Immature natural killer cell (primary cell): ENCODE measurements around the gene UBN1. TPM values are rescaled to one million over a fixed set of nuclear protein-coding genes. Genes with fewer than 3 reads are reported as not detected.

Source experiments
- DNase-seq, 3 donors: peaks; one replicate each; pipeline ENCODE4 v3.0.0; 2022; ENCODE audit warnings: mixed read lengths in 1 of 3
- H3K27ac Mint-ChIP-seq, 6 donors: one replicate each; pipeline ENCODE4 v1.8.0; 2020; ENCODE audit warnings: mixed read lengths in 6 of 6, mild to moderate bottlenecking in 5 of 6, inconsistent platforms in 4 of 6, moderate library complexity in 3 of 6
- H3K27me3 Mint-ChIP-seq, 3 donors: one replicate each; pipeline ENCODE4 v1.8.0; 2020 to 2021; ENCODE audit warnings: low read depth in 3 of 3, mild to moderate bottlenecking in 3 of 3, mixed read lengths in 3 of 3, moderate library complexity in 3 of 3, inconsistent platforms in 1 of 3
- H3K36me3 Mint-ChIP-seq, 3 donors: one replicate each; pipeline ENCODE4 v1.8.0; 2020; ENCODE audit warnings: mixed read lengths in 3 of 3, inconsistent platforms in 2 of 3, mild to moderate bottlenecking in 2 of 3
- H3K4me1 Mint-ChIP-seq, 2 donors: one replicate each; pipeline ENCODE4 v1.8.0; 2020; ENCODE audit warnings: inconsistent platforms in 2 of 2, mild to moderate bottlenecking in 2 of 2, mixed read lengths in 2 of 2, moderate library complexity in 1 of 2
- H3K4me3 Mint-ChIP-seq, 5 donors: one replicate each; pipeline ENCODE4 v1.8.0; 2020; ENCODE audit warnings: mild to moderate bottlenecking in 5 of 5, mixed read lengths in 5 of 5, inconsistent platforms in 3 of 5, moderate library complexity in 3 of 5
- H3K9me3 Mint-ChIP-seq, 6 donors: one replicate each; pipeline ENCODE4 v1.8.0; 2020; ENCODE audit warnings: mild to moderate bottlenecking in 6 of 6, mixed read lengths in 6 of 6, inconsistent platforms in 4 of 6, moderate library complexity in 3 of 6
- polyA plus RNA-seq, 3 donors: library from polyadenylated mRNA; unstranded; fragments of 300-500 nt; fragmentation: Illumina TruSeq; gene quantifications; one replicate each; pipeline ENCODE4 v1.2.3, GENCODE V29; 2021

The UBN1 gene
- polyA plus RNA-seq, 3 donors from 2014 or later: 2.8 to 30.7 (median 13.9) TPM

DNA sequence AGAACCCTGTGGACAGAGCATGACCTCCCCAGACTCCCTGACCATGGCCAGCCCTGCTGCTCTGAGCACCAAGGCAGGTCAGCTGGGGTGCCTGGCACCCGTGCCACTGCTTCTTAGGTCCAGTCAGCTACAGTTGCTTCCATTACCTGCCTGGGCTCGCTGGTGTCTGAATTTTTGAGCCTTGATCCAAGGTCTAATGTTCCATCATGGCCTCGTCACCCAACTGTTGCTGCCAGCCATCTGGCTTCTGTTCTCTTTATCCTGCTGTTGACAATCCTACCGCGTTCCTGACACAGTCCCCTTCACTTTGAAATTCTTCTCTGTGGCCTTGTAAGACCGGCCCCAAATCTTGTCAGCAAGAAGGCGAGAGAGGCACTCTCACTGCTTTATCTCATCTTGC lies 16.9 kb upstream of the UBN1 start:
- H3K36me3 Mint-ChIP-seq: peaks cover 13 to 40% (median 24%) of the 10 kb centered on the region in 3 donors
- no peaks in the 10 kb centered on the region for H3K9me3 Mint-ChIP-seq
- no peak for DNase-seq
- peaks cover 9 to 12% of the 10 kb centered on the region in 2 donors for H3K4me1 Mint-ChIP-seq
- H3K27ac Mint-ChIP-seq: peak overlapping the region in 2 of 6 donors; percentile 50 to 59
- H3K4me3 Mint-ChIP-seq: no peak overlapping the region
- H3K27me3 Mint-ChIP-seq: no peaks in the 10 kb centered on the region

DNA sequence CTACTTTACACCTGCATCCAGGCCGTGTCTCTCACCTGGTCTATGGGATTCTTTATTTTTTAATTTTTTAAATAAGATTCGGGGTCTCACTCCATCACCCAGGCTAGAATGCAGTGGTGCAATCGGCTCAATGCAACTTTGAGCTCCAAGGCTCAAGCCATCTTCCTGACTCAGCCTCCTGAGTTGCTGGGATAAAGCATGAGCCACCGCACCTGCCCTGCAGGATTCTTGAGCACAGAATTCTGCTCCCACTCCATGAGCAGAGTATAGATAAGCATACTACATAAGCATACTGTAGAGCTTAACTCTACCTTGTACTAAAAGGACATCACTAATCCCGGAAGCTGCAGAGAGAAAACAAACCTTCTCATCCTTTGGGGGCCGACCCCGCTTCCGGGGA lies 15.7 kb upstream of the UBN1 start:
- Mint-ChIP-seq H3K27ac (no peak overlapping the region), H3K4me1 (peaks cover 9 to 18% of the 10 kb centered on the region in 2 donors), H3K4me3 (no peak overlapping the region), H3K27me3 (no peaks in the 10 kb centered on the region), H3K9me3 (no peaks in the 10 kb centered on the region), H3K36me3 (peaks cover 13 to 42% (median 24%) of the 10 kb centered on the region in 3 donors)
- DNase-seq: no peak

DNA sequence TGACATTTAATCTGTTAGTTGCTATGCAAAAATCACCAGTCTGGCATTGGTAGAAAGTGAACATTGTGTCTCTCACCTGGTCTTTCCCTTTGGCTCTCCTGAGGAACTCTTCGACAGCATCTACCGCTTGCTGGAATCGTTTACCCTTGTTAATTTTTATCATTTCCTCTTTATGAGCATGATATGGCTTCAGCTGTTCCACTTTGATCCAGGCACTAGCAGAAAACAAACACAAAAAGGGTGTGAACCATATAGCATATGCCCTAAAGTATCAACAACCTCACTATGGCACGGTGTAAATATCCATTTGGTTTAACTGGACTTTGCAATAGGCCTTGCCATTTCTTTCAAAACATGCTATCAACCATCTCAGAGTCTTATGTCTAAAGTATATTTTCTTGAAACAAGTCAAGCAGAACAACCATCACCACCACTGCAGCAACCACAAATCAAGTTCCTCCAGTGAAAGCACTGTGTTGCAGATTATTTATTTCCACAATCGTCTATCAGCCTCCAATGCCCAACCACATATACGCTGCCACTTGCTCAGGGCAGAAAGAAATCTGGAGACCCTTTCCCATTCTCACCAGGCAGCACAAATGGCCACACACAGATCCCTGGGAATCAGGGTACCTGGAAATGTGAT lies 14.5 kb upstream of the UBN1 start:
- DNase-seq: no peak
- Mint-ChIP-seq H3K4me1 (peaks cover 9 to 26% of the 10 kb centered on the region in 2 donors), H3K4me3 (no peak overlapping the region), H3K27me3 (peaks cover 0 to 2% (median 2%) of the 10 kb centered on the region in 3 donors), H3K36me3 (peaks cover 13 to 40% (median 19%) of the 10 kb centered on the region in 3 donors), H3K27ac (peak overlapping the region in 2 of 6 donors; percentile 6 to 34), H3K9me3 (no peaks in the 10 kb centered on the region)

DNA sequence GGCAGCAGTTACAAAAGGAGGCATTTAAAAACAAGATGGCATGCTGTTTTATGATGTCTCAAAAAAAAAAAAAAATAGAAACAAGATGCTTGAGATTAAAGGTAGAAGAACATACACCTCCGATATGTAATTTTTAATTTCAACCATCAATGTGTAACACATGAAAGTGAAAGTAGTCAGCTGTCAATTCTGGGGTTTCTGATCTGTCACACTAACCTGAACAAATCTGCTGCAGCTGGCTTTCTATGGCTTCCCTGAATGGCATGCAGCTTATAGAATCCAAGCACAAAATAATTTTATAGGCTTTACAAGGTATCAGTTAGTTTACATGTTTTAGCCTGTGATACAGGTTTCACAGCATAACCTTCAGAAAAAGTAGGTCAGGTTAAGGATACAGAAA lies 13.7 kb upstream of the UBN1 start:
- H3K4me3 Mint-ChIP-seq: no peak overlapping the region
- no peak for DNase-seq
- H3K4me1 Mint-ChIP-seq: peaks cover 9 to 30% of the 10 kb centered on the region in 2 donors
- no peaks in the 10 kb centered on the region for H3K9me3 Mint-ChIP-seq
- H3K27me3 Mint-ChIP-seq: peaks cover 0 to 2% (median 2%) of the 10 kb centered on the region in 3 donors
- peaks cover 13 to 40% (median 19%) of the 10 kb centered on the region in 3 donors for H3K36me3 Mint-ChIP-seq
- peak overlapping the region in 1 of 6 donors; percentile 35 for H3K27ac Mint-ChIP-seq

DNA sequence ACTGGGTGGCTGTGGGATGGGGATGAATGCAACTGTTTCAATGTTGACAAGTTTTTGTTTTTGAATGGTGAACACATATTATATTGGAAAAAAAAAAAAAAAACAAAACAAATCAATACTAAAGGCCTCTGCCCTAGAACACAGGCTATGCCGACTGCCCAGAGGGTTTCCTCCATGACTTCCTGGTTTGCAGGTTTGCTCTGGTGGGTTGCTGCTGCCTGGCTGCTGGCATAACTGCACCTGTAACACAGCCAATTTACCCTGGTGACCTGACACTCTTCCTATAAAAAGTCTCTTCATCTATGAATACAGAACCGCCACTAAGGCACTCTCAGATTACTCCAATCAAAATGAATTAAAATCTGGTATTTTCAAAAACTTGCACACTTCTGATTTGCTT lies 10.6 kb upstream of the UBN1 start:
- peaks cover 6 to 41% (median 13%) of the 10 kb centered on the region in 3 donors for H3K36me3 Mint-ChIP-seq
- H3K27me3 Mint-ChIP-seq: peaks cover 0 to 2% (median 2%) of the 10 kb centered on the region in 3 donors
- peak overlapping the region in 2 of 6 donors; percentile 9 to 66 for H3K27ac Mint-ChIP-seq
- H3K9me3 Mint-ChIP-seq: no peaks in the 10 kb centered on the region
- DNase-seq: no peak
- no peak overlapping the region for H3K4me3 Mint-ChIP-seq
- peaks cover 7 to 41% of the 10 kb centered on the region in 2 donors for H3K4me1 Mint-ChIP-seq

DNA sequence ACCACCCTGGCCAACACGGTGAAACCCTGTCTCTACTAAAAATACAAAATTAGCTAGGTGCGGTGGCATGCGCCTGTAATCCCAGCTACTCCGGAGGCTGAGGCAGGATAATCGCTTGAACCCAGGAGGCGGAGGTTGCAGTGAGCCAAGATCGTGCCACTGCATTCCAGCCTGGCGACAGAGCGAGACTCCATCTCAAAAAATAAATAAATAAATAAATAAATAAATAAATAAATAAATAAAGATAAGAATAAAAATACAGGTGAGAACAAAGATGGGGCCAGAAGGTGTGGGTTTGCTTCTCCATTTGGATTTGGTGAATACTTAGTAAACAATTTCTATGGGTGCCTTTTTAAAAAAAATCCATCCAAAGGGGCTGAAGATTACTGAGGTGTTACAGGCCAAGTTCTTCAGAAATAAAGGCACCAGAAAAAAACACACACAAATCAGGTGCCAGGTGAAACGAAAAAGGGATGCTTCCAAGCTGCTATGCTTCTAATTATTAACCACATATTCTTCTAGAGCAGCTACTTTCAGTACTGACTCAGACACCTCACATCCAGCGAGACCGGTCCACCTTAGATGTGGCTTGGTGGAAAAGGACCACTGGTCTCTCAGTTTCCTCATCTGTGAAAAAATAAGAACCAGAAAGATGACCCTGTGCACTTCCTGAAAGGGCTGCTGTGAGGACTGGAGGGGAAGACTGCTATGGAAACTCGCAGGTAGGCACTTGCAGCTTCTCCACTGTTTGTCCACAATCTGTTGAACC lies 9.4 kb upstream of the UBN1 start:
- H3K27me3 Mint-ChIP-seq: peaks cover 0 to 2% (median 2%) of the 10 kb centered on the region in 3 donors
- no peak overlapping the region for H3K4me3 Mint-ChIP-seq
- no peaks in the 10 kb centered on the region for H3K9me3 Mint-ChIP-seq
- H3K27ac Mint-ChIP-seq: peak overlapping the region in 1 of 6 donors; percentile 37
- peaks cover 4 to 39% of the 10 kb centered on the region in 2 donors for H3K4me1 Mint-ChIP-seq
- peaks cover 0 to 33% (median 8%) of the 10 kb centered on the region in 3 donors for H3K36me3 Mint-ChIP-seq
- DNase-seq: no peak

DNA sequence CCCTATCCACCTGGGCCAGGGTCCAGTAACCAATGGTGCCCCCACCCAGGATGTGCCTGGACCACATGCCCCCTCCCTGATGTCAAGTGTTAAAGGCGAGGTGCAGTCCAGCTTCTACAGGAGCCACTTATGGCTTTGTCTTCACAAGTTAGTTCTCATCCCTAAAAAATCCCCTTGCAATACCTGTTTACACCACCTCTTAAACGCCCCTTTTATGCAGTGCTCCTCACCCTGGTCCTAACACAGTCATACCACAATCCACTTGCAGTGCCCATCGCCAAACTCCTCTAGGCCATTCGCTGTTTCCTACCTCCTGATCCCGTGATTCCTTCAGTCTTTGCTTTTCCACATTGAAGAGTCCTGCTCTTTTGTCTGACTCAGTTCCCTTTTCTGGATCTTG lies 7.3 kb upstream of the UBN1 start:
- DNase-seq: no peak
- H3K4me3 Mint-ChIP-seq: no peak overlapping the region
- H3K36me3 Mint-ChIP-seq: peaks cover 0 to 44% (median 8%) of the 10 kb centered on the region in 3 donors
- H3K27me3 Mint-ChIP-seq: peaks cover 0 to 2% (median 2%) of the 10 kb centered on the region in 3 donors
- H3K9me3 Mint-ChIP-seq: no peaks in the 10 kb centered on the region
- H3K27ac Mint-ChIP-seq: peak overlapping the region in 1 of 6 donors; percentile 8
- H3K4me1 Mint-ChIP-seq: peaks cover 0 to 38% of the 10 kb centered on the region in 2 donors

DNA sequence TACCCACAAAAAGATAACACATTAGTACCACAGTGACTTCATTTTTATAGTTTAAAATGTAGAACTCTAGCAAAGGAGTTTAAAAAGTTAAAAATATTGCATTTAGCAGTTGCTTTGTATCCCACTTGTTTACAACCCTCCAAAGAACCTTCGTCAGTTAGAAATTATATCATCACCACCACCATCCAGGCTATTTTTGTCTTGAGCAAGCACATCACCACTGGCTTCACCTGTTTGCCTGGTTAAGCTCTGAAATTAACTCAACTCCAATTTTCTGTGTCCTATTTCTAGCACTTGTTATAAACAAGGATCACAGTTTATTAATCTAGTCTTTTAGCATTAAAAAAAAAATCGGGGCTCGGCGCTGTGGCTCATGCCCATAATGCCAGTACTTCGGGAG lies 6.3 kb upstream of the UBN1 start:
- peaks cover 1 to 2% (median 2%) of the 10 kb centered on the region in 3 donors for H3K27me3 Mint-ChIP-seq
- DNase-seq: no peak
- peaks cover 9 to 48% of the 10 kb centered on the region in 2 donors for H3K4me1 Mint-ChIP-seq
- no peak overlapping the region for H3K27ac Mint-ChIP-seq
- peaks cover 0 to 45% (median 8%) of the 10 kb centered on the region in 3 donors for H3K36me3 Mint-ChIP-seq
- H3K9me3 Mint-ChIP-seq: no peaks in the 10 kb centered on the region
- H3K4me3 Mint-ChIP-seq: no peak overlapping the region

DNA sequence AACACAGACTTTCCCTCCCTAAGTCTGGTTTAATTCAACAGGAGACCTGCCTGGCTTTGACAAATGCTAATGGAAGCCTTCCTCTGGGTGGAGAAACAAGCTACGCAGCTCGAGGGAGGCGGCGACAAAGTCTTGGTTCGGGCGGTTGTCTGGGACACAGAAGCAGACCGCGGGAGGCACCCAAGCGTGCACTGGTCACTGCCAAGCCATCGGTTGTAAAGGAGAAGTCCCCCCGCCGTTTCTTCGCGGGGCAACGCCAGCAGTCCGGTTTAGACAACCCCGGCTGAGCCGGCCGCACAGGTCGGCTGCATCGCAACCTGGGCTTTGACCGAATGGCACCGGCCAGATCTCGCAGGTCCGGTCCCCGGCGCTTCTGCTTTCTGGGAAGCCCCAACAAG lies 779 bp upstream of the UBN1 start:
- peaks cover 50 to 61% of the 10 kb centered on the region in 2 donors for H3K4me1 Mint-ChIP-seq

DNA sequence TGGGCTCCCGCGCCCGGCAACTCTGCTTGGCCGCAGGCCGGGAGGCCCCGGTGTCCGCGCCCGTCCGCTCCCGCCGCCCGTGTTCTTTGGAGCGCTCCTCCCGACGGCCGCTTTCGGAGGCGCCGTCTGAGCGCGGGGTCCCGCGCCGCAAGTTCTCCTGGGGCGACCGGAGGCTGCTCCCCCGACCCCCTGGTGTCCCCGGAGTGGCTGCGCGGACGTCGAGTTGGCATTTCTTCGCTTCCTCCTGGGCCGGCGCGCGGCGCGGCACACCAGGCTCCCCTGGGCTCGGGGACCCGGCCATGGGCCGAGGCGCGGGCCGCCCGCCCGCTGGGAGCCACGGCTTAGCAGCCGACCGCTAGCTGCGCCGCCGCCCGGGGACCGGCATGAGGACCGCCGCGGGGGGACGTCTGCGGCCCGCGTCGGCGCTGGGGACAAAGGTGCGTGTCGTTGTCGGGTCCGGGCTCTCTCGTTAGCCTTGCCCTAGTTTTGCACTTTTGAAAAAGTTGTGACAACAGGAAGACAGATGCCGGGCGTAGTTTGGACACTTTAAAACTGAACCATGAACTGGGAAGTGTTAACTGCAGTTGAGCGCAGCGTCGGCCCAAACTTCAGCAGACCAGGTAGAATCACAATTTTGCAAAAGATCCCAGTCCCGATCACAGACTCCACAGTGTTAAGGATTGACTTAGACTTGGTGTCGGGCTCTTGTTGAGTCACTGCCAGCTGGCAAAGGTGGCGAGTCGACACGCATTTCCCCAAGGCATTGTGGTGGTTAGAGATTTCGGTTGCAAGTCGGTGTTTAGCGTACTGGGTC lies 700 bp downstream of the UBN1 start:
- H3K27me3 Mint-ChIP-seq: peaks cover 2 to 19% (median 6%) of the 10 kb centered on the region in 3 donors
- DNase-seq: peak in 2 of 3 donors; percentile 51 to 53
- H3K9me3 Mint-ChIP-seq: no peaks in the 10 kb centered on the region
- peak overlapping the region; percentile 90 to 96 (median 92) for H3K4me3 Mint-ChIP-seq
- H3K27ac Mint-ChIP-seq: peak overlapping the region; percentile 82 to 96 (median 94)
- peaks cover 0 to 13% (median 0%) of the 10 kb centered on the region in 3 donors for H3K36me3 Mint-ChIP-seq
- peaks cover 58 to 74% of the 10 kb centered on the region in 2 donors for H3K4me1 Mint-ChIP-seq

More for the DNA sequence above, 779 bp upstream of the UBN1 start:
- Mint-ChIP-seq H3K27me3 (peaks cover 2 to 17% (median 6%) of the 10 kb centered on the region in 3 donors), H3K27ac (peak overlapping the region; percentile 77 to 92 (median 90)), H3K4me3 (peak overlapping the region; percentile 83 to 88 (median 85)), H3K36me3 (peaks cover 0 to 13% (median 0%) of the 10 kb centered on the region in 3 donors), H3K9me3 (no peaks in the 10 kb centered on the region)
- DNase-seq: peak; percentile 29 to 43 (median 40)

DNA sequence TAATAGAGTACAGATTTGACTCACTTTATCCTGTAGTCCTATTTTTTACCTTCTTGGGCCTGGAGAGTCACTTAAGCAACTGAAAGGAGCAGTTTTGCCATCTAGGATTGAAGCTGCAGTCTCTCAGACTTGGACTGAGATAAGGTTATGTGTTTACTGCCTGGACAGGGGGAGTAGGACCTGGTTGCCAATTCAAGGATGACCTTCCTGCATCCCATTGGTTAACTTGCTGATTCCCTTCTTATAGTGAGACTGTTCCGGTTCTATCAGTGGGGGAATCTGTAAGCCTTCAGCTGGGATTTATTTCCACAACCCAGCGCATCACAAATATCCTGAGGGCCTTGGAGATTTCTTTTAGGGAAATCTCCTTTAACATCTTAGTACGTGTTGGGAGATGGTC lies 2.9 kb downstream of the UBN1 start:
- H3K27ac Mint-ChIP-seq: peak overlapping the region in 2 of 6 donors; percentile 25 to 69
- peaks cover 2 to 19% (median 6%) of the 10 kb centered on the region in 3 donors for H3K27me3 Mint-ChIP-seq
- H3K4me1 Mint-ChIP-seq: peaks cover 57 to 68% of the 10 kb centered on the region in 2 donors
- DNase-seq: no peak
- H3K36me3 Mint-ChIP-seq: peaks cover 0 to 7% (median 0%) of the 10 kb centered on the region in 3 donors
- H3K4me3 Mint-ChIP-seq: peak overlapping the region in 4 of 5 donors; percentile 13 to 96 (median 38)
- H3K9me3 Mint-ChIP-seq: no peaks in the 10 kb centered on the region

DNA sequence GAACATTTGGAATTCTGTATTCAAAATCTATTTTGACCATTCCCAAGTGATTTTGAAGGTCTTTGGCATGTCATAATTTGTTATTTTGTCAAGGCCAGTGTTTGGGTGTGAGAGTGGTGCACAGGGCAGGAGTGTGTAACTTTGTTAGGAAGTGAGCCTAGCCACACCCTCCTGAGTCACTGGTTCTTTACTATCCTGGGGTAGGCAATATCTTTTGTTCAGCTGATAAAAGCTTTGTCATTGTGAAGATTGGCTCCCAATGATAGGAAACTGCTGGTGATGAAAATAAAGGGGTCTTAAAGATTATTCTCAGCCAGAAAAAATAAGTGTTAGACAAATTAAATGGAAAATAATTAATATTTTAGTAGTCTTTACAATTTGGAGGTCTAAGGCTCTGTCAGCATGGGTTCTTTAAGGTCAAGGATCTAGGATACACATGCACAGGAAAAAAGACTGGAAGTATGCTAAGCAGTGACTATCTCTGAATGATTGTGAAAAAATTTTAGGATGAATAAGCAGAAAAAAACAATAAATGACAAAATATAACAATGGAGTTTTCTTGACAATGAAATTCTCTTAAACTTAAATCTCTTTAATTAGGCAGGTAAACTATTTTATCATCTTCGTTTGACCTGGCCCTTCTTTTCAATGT lies 5.1 kb downstream of the UBN1 start:
- peaks cover 43 to 54% of the 10 kb centered on the region in 2 donors for H3K4me1 Mint-ChIP-seq

DNA sequence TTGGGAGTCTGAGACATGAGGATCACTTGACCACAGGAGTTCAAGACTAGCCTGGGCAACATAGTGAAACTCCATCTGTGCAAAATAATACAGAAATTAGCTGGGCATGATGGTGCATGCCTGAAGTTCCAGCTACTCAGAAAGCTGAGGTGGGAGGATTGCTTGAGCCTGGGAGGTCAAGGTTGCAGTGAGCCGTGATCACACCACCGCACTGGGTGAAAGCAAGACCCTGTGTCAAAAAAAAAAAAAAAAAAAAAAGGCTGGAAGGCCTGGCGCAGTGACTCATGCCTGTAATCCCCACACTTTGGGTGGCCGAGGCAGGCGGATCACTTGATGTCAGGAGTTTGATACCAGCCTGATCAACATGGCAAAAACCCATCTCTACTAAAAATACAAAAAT lies 8.1 kb downstream of the UBN1 start:
- Mint-ChIP-seq H3K4me1 (peaks cover 19 to 29% of the 10 kb centered on the region in 2 donors), H3K9me3 (no peaks in the 10 kb centered on the region), H3K27me3 (peaks cover 2 to 7% (median 2%) of the 10 kb centered on the region in 3 donors), H3K36me3 (peaks cover 4 to 44% (median 22%) of the 10 kb centered on the region in 3 donors), H3K27ac (no peak overlapping the region), H3K4me3 (no peak overlapping the region)
- DNase-seq: no peak

More for the DNA sequence above, 5.1 kb downstream of the UBN1 start:
- H3K27me3 Mint-ChIP-seq: peaks cover 0 to 7% (median 0%) of the 10 kb centered on the region in 3 donors
- H3K9me3 Mint-ChIP-seq: no peaks in the 10 kb centered on the region
- H3K4me3 Mint-ChIP-seq: no peak overlapping the region
- DNase-seq: no peak
- H3K36me3 Mint-ChIP-seq: peaks cover 0 to 17% (median 0%) of the 10 kb centered on the region in 3 donors
- peak overlapping the region in 2 of 6 donors; percentile 4 to 15 for H3K27ac Mint-ChIP-seq
